MCF 10A (cell line): ENCODE results near the gene INSR. TPM values are rescaled to one million over a fixed set of nuclear protein-coding genes. Genes with fewer than 3 reads are reported as not detected.
"Not testable (repeated sequence)": the region's sequence is repeated elsewhere in the genome, so short reads cannot be mapped to it uniquely, and the experiment has no call there.

Experiments
- BruUV-seq: library from RNA; stranded (reverse); fragments of 400-500 nt; replicated peaks from 2 replicates; lab custom pipeline; 2021; lab: Mats Ljungman, UMichigan
- CTCF ChIA-PET: fragments of 300-600 bp; sonication (Branson Sonifier 250); formaldehyde crosslinking; extraction: SDS; loops from one replicate; lab custom pipeline; 2021; ENCODE audit warnings: antibody characterized with exemption, inconsistent platforms; lab: Yijun Ruan, JAX
- POLR2A ChIA-PET: fragments of 300-600, 350-650 bp; sonication (Branson Sonifier 250); formaldehyde crosslinking; extraction: SDS; loops from one replicate; lab custom pipeline; 2020; ENCODE audit warnings: antibody characterized with exemption, inconsistent platforms; lab: Yijun Ruan, JAX
- DNase-seq: peaks from one replicate; pipeline ENCODE4 v3.0.0-alpha.2; 2018; ENCODE audit not compliant: unreplicated experiment
- H3K27ac Mint-ChIP-seq: one replicate; pipeline ENCODE4 v1.8.0; 2022; ENCODE audit warnings: mild to moderate bottlenecking, low read depth, mixed read lengths; ENCODE audit not compliant: unreplicated experiment
- H3K27me3 Mint-ChIP-seq: one replicate; pipeline ENCODE4 v1.8.0; 2022; ENCODE audit warnings: mixed read lengths; ENCODE audit not compliant: insufficient read depth, unreplicated experiment
- H3K36me3 Mint-ChIP-seq: one replicate; pipeline ENCODE4 v1.8.0; 2022; ENCODE audit warnings: mild to moderate bottlenecking, moderate library complexity, mixed read lengths; ENCODE audit not compliant: insufficient read depth, unreplicated experiment
- H3K4me1 Mint-ChIP-seq: one replicate; pipeline ENCODE4 v1.8.0; 2022; ENCODE audit warnings: mixed read lengths; ENCODE audit not compliant: insufficient read depth, unreplicated experiment
- H3K4me3 Mint-ChIP-seq: one replicate; pipeline ENCODE4 v1.8.0; 2022; ENCODE audit warnings: mild to moderate bottlenecking, moderate library complexity, mixed read lengths; ENCODE audit not compliant: unreplicated experiment
- H3K9me3 Mint-ChIP-seq: one replicate; pipeline ENCODE4 v1.8.0; 2022; ENCODE audit warnings: mixed read lengths; ENCODE audit not compliant: unreplicated experiment
- CTCF ChIP-seq: fragments of 200-600 bp; IDR thresholded peaks from one replicate; pipeline ENCODE4 v1.8.0; 2022; ENCODE audit warnings: antibody characterized with exemption, mild to moderate bottlenecking; ENCODE audit not compliant: unreplicated experiment
- intact Hi-C: fragments of 100-400 bp; cut with micrococcal nuclease; formaldehyde crosslinking; loops from 2 replicates; pipeline ENCODE4 v1.14.1; 2022
- total RNA-seq: library from RNA; stranded (reverse); gene quantifications from 2 replicates; pipeline ENCODE4 v1.2.3, GENCODE V29; 2022

The INSR gene
- total RNA-seq, 1 experiment from 2014 or later, result 8.8 TPM

- Mint-ChIP-seq H3K4me3 (no peak overlapping the region), H3K36me3 (peaks cover 38% of the 10 kb centered on the region), H3K27ac (no peak overlapping the region), H3K27me3 (no peaks in the 10 kb centered on the region), H3K4me1 (peaks cover 10% of the 10 kb centered on the region), H3K9me3 (no peaks in the 10 kb centered on the region)
- BruUV-seq, result no TSS peak
- POLR2A ChIA-PET, result no interaction called here
- intact Hi-C loops, result no loop called here
- no peak for DNase-seq
- CTCF ChIA-PET, result no interaction called here
- no peak for TF ChIP-seq CTCF
Observed at GRCh38 chr19:7067716-7068115, 226.5 kb downstream of the INSR start.

GRCh38 chr19:7067122-7067521 is 227.1 kb downstream of the INSR start:
- H3K4me3 Mint-ChIP-seq, CTCF ChIA-PET, H3K9me3 Mint-ChIP-seq, H3K4me1 Mint-ChIP-seq, intact Hi-C loops, BruUV-seq, H3K27me3 Mint-ChIP-seq, DNase-seq, H3K27ac Mint-ChIP-seq, POLR2A ChIA-PET: not testable (repeated sequence)
- peaks cover 32% of the 10 kb centered on the region for H3K36me3 Mint-ChIP-seq

GRCh38 chr19:7063764-7064418 is 230.3 kb downstream of the INSR start:
- H3K4me3 Mint-ChIP-seq, result no peak overlapping the region
- no peaks in the 10 kb centered on the region for H3K9me3 Mint-ChIP-seq
- POLR2A ChIA-PET, result interaction anchor here (1.0 kb wide), 1 partner anchor 806 kb away, joined by 4 read pairs; no protein-coding TSS in a partner anchor
- intact Hi-C loops, result no loop called here
- no peak for TF ChIP-seq CTCF
- H3K27ac Mint-ChIP-seq, result no peak overlapping the region
- H3K27me3 Mint-ChIP-seq, result no peaks in the 10 kb centered on the region
- H3K4me1 Mint-ChIP-seq, result peaks cover 2% of the 10 kb centered on the region
- BruUV-seq, result no TSS peak
- peaks cover under 1% of the 10 kb centered on the region for H3K36me3 Mint-ChIP-seq
- DNase-seq, result no peak
- CTCF ChIA-PET, result no interaction called here

GRCh38 chr19:7063339-7063738 is 230.9 kb downstream of the INSR start:
- Mint-ChIP-seq H3K27me3 (no peaks in the 10 kb centered on the region), H3K4me3 (no peak overlapping the region), H3K36me3 (no peaks in the 10 kb centered on the region), H3K4me1 (no peaks in the 10 kb centered on the region), H3K27ac (no peak overlapping the region), H3K9me3 (no peaks in the 10 kb centered on the region)
- ChIA-PET CTCF (no interaction called here), POLR2A (interaction anchor here (1.0 kb wide), 1 partner anchor 806 kb away, joined by 4 read pairs; no protein-coding TSS in a partner anchor)
- no peak for DNase-seq
- intact Hi-C loops, result no loop called here
- BruUV-seq, result no TSS peak
- no peak for TF ChIP-seq CTCF

Other genes with a start within 250 kb of the INSR start
- gene MBD3L2, start 245.1 kb downstream of the INSR start, total RNA-seq, result not detected in 2 replicates
- gene MBD3L3, start 235.7 kb downstream of the INSR start, total RNA-seq, result not detected in 2 replicates
- gene ZNF557, start 224.7 kb downstream of the INSR start, total RNA-seq, result 9.6 and 11.8 TPM in 2 replicates
- 31.5 and 34.6 TPM in 2 replicates for gene ARHGEF18, start 54.5 kb upstream of the INSR start, total RNA-seq
- gene PEX11G, start 194.6 kb upstream of the INSR start, total RNA-seq, result 5.5 and 6.4 TPM in 2 replicates
- gene ZNF358, start 221.7 kb upstream of the INSR start, total RNA-seq, result 16.9 and 17.7 TPM in 2 replicates
- gene MCOLN1, start 228.2 kb upstream of the INSR start, total RNA-seq, result 10.8 and 13.9 TPM in 2 replicates
- gene PNPLA6, start 241.3 kb upstream of the INSR start, total RNA-seq, result 75.8 and 96.1 TPM in 2 replicates